ENCODE data around the gene ST3GAL3.

Gene ST3GAL3, protein sequence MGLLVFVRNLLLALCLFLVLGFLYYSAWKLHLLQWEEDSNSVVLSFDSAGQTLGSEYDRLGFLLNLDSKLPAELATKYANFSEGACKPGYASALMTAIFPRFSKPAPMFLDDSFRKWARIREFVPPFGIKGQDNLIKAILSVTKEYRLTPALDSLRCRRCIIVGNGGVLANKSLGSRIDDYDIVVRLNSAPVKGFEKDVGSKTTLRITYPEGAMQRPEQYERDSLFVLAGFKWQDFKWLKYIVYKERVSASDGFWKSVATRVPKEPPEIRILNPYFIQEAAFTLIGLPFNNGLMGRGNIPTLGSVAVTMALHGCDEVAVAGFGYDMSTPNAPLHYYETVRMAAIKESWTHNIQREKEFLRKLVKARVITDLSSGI

DNA sequence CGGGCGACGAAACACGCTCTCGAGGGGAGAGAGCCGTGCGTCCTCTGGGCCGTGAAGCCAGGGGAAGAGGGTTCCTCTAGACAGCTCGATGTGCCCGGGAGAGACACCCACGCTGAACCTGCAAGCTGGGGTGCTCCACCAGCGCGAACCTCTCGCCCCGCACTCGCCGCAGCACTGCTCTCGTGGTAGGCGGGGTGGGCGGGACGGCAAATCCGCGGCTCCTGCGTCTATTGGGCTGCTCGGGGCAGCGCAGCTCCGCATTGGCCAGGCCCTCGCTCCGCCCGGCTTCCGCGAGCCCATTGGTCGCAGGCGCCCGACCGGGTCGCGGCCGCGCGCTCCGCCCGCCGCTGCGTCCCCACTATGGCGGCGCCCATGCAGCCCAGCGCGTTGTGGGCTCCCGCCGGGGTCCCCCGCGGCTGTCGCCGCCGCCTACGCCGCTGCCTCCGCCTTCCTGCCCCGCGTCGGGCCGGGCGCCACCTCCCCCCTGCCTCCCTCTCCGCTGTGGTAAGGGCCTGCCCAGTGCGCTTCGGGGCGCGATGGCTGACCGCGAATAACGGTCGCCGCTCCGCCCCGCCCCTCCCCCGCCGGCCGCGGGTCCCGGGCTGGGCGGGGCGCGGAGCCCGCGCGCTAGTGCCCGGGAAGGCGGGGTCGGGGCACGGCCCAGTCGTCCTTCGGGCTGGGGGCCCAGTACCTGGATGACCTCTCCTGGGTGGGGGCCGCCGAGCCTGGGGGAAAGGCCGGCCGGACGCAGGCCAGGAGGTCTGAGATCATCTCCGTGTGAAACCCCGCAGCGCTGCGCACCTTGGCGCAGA, at the start of gene ST3GAL3:
Gene ST3GAL3 (plus strand): TSS at position 347 of the 812 bp plus-strand sequence. CDS start 28,727 bp downstream, outside the sequence.
- DNase-seq (ENCODE audit: low spot score) = peak; percentile 98

GRCh38 chr1:43659212-43660166, 47.8 kb upstream of the ST3GAL3 start:
- DNase-seq (ENCODE audit: low spot score) = no peak

DNA sequence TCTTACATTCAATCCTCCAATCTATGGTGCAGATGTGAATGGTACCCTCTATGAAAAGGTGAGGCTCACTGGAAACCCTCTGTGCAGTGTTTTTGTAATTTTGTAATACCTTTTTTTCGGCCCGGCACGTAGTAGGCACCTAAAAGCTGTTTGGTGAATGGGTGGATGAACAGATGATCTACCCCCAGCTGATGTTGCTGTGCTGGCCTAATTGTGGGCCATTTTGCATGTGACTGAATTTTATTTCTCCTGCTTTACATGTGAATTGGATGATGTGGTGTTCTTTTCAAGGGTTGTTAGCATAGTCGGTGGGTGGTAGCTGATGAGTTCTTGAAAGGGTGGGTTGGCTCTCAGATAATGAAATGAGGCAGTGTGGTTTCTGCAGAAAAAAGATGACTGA, 47.0 kb upstream of the ST3GAL3 start:
- no peak for DNase-seq (ENCODE audit: low spot score)

- DNase-seq (ENCODE audit: low spot score) = no peak
These were observed 43.0 kb upstream of the ST3GAL3 start for GRCh38 chr1:43664369-43664768.

DNA sequence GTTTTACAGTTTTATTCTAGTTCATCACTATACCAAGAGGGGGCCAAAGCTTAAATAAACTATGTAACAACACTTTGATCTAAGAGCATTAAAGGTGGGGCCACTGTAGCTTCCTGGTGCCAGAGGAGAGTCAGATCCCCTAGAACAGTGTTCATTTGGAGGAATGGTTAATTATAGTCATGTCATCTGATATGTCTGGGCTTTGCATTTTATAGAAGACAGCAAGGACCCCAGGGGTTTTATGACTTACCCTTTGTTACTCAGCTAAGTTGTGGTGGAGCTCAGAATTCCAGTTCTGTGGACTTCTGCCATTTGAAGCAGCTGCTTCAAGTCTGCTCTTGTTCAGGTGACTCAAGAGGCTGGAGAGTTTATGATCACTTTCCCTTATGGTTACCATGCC, 40.7 kb upstream of the ST3GAL3 start:
- no peak for DNase-seq (ENCODE audit: low spot score)

GRCh38 chr1:43668956-43669355, 38.4 kb upstream of the ST3GAL3 start:
- DNase-seq (ENCODE audit: low spot score) = peak; percentile 47

- DNase-seq (ENCODE audit: low spot score) = no peak
These were observed 37.5 kb upstream of the ST3GAL3 start for GRCh38 chr1:43669878-43670277.

DNA sequence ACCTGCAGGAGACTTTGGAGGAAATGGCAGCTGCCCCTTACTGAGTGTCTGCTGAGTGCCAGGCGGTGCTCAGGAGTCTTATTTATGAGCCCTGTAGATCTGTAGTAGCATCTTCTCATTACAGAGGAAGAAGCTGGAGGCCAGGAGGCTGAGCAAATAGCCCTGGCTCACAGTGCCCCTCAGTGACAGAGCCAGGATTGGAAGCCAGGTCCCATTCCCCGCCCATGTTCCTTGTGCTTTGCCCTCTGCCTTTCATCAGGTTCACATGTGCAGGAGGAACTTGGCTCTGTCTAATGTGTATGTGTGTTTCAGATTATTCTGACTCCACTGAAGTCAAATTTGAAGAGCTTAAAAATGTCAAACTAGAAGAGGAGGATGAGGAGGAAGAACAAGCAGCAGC, 36.1 kb upstream of the ST3GAL3 start:
- no peak for DNase-seq (ENCODE audit: low spot score)

DNA sequence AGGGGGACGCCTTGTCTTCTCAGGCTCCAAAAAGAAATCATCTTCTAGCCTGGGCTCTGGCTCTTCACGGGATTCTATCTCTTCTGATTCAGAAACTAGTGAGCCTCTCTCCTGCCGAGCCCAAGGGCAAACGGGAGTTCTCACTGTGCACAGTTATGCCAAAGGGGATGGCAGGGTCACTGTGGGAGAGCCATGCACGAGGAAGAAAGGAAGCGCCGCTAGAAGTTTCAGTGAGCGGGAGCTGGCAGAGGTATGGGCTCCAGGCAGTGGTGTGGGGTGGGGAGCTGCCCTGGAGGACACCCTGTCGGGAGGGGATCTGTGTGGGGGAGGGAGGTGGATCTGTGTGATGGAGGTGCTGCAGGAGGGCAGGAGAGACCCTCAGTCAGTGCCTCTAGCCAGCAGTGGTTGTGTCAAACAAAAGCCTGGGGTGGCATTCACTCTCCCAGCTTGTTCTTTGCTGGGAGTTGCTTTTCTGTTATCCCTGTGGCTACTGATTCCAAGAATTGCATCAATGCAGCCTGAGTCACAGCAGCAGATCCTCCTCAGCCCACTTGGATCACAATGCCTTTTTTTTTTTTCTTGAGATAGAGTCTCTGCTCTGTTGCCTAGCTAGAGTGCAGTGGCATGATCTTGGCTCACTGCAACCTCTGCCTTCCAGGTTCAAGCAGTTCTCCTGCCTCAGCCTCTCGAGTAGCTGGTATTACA, 35.6 kb upstream of the ST3GAL3 start:
- peak; percentile 93 for DNase-seq (ENCODE audit: low spot score)

- DNase-seq (ENCODE audit: low spot score) = no peak
These were observed 34.1 kb upstream of the ST3GAL3 start for GRCh38 chr1:43673261-43673660.

DNA sequence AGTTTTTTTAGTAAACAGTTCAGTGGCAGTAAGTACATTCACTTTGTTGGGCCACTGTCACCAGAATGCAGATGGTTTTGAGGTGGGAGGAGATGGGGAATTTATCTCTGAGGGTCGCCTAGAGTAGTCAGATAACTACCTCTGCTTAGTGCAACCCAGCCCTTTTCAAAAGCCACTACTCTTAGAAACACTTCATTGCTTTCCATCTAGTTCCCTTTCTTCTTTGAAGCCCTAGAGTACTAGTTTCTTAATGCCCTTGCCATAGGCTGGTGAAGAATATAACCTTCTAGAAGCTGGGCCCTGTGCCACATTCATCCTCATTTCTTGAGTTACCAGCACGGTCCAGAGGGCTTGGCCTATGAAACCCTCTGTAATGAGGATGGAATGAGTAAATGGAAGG, 28.4 kb upstream of the ST3GAL3 start:
- no peak for DNase-seq (ENCODE audit: low spot score)

DNA sequence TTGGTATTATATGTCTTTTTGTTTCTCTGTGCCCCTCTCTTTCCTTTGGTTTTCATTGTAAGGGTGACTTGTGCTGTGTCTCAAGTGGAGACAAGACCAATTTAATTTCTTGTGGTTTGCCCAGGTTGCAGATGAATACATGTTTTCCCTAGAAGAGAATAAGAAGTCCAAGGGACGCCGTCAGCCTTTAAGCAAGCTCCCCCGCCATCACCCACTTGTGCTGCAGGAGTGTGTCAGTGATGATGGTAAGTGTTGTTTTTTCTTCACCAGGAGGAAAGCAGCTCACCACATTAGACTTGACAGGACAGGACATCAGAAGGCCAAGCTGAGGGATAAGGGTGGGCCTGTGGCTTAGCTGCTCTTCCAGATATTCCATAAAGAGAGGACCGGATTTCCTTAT, 23.8 kb upstream of the ST3GAL3 start:
- no peak for DNase-seq (ENCODE audit: low spot score)

- no peak for DNase-seq (ENCODE audit: low spot score)
These were observed 20.5 kb upstream of the ST3GAL3 start for GRCh38 chr1:43686801-43687200.

DNA sequence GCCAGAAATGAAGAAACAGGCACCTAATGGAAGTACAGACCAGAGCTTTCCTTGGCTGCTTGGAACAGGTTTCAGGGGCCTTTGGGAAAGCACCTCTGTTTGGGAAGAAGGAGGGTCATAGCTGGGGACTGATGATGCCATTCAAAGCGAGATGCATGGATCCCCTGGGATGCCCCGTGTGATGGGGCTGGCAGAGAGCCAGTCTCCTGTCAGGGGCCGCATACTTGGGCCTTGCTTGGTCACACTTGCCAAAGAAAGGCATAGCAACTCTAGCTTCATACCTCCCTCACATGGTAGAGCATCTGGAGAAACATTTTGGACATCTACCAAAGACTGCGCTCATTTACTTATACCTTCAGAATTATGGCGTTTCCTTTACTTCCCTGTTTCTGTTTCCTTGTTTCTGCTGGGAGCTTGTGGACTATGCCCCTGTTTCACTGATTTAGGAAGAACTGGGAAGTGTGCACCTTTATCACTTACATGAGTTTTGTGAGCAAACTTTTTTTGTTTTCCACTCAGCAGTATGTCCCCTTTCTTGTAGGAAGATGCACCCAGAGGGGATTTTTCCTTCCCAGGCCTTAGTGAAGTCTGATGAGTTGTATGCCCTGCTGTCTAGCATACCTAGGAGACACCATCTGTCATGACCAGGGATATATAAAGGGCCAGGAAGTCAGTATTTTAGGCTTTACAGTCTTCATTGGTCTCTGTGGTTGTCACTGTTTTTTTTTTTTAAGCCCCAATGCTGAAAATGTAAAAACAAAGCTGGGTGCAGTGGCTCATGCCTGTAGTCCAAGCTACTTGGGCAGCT, 19.8 kb upstream of the ST3GAL3 start:
- DNase-seq (ENCODE audit: low spot score) = no peak

- DNase-seq (ENCODE audit: low spot score) = no peak
These were observed 19.3 kb upstream of the ST3GAL3 start for GRCh38 chr1:43688109-43688387.

- DNase-seq (ENCODE audit: low spot score) = peak; percentile 84
These were observed 18.7 kb upstream of the ST3GAL3 start for GRCh38 chr1:43688594-43689000.

GRCh38 chr1:43689289-43689688, 18.0 kb upstream of the ST3GAL3 start:
- no peak for DNase-seq (ENCODE audit: low spot score)

- DNase-seq (ENCODE audit: low spot score) = no peak
These were observed 15.2 kb upstream of the ST3GAL3 start for GRCh38 chr1:43691871-43692815.

DNA sequence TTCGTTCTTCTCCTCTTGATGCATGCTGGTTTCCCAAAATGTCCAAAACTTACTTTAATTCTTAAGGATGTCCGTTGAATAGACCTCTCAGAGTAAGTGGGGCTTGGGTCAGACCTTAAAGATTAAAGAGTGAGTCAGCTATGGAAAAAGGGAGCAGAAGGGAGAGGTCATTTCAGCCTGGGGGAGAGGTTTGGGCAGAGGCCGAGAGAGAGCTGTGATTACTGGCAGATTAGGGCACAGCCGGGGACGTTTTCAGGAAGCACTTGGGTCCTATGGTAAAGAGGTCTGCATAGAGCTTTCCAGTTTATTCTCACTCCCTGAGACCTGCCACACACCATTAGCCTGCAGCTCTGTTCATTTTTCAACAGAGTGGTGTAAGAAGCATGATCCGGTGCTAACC, 14.0 kb upstream of the ST3GAL3 start:
- DNase-seq (ENCODE audit: low spot score) = no peak

GRCh38 chr1:43699281-43699680, 8.1 kb upstream of the ST3GAL3 start:
- DNase-seq (ENCODE audit: low spot score) = no peak
